GM18861 (cell line): Measurements from ENCODE around the gene ORM2.

Source experiments
- ATAC-seq: cut with Tn5 transposase; IDR thresholded peaks from one replicate; pipeline ENCODE4 v1.9.1; 2021; ENCODE audit not compliant: unreplicated experiment

Gene ORM2

GRCh38 chr9:114369216-114370130, 39.8 kb downstream of the ORM2 start:
- no peak for ATAC-seq

GRCh38 chr9:114370251-114370967, 40.7 kb downstream of the ORM2 start:
- no peak for ATAC-seq

- no peak for ATAC-seq
Measured at GRCh38 chr9:114370968-114371320, 41.3 kb downstream of the ORM2 start.

- ATAC-seq, result no peak
Measured at GRCh38 chr9:114371343-114371944, 41.8 kb downstream of the ORM2 start.

GRCh38 chr9:114371973-114372917, 42.6 kb downstream of the ORM2 start:
- ATAC-seq, result no peak

- ATAC-seq, result peak; percentile 90
Measured at GRCh38 chr9:114372921-114373448, 43.3 kb downstream of the ORM2 start.

GRCh38 chr9:114373960-114374730, 44.5 kb downstream of the ORM2 start:
- ATAC-seq, result no peak

GRCh38 chr9:114374936-114375335, 45.3 kb downstream of the ORM2 start:
- no peak for ATAC-seq

GRCh38 chr9:114375386-114376175, 45.9 kb downstream of the ORM2 start:
- ATAC-seq, result no peak

- ATAC-seq, result no peak
Measured at GRCh38 chr9:114376586-114377445, 47.1 kb downstream of the ORM2 start.

- ATAC-seq, result no peak
Measured at GRCh38 chr9:114378016-114378415, 48.3 kb downstream of the ORM2 start.

GRCh38 chr9:114378883-114379282, 49.2 kb downstream of the ORM2 start:
- ATAC-seq, result no peak
